Activated effector memory CD4-positive, alpha-beta T cell treated with Interleukin-2 at 50 U/mL for 16 hours (primary cell): ENCODE data around the gene MC1R.
A peak's percentile ranks its signal among the peaks of the same experiment; 100 is the strongest.
"Not testable (repeated sequence)": the region's sequence is repeated elsewhere in the genome, so short reads cannot be mapped to it uniquely, and the experiment has no call there.

Source experiments
- DNase-seq: peaks from one replicate; pipeline ENCODE4 v3.0.0-alpha.2; 2020

Gene MC1R

DNA sequence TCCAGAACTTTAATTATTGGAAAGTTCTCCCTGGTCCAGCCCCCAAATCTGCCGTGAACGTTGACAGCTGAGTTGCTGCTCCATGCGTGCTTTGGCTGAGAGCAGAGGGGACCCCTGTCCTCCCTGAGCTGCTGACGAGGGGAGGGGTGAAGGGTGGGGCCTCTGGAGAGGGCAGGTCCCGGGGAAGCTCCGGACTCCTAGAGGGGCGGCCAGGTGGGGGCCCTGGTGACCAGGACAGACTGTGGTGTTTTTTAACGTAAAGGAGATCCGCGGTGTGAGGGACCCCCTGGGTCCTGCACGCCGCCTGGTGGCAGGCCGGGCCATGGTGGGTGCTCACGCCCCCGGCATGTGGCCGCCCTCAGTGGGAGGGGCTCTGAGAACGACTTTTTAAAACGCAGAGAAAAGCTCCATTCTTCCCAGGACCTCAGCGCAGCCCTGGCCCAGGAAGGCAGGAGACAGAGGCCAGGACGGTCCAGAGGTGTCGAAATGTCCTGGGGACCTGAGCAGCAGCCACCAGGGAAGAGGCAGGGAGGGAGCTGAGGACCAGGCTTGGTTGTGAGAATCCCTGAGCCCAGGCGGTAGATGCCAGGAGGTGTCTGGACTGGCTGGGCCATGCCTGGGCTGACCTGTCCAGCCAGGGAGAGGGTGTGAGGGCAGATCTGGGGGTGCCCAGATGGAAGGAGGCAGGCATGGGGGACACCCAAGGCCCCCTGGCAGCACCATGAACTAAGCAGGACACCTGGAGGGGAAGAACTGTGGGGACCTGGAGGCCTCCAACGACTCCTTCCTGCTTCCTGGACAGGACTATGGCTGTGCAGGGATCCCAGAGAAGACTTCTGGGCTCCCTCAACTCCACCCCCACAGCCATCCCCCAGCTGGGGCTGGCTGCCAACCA, at the start of gene MC1R:
Gene MC1R (plus strand): TSS at position 410 of the 895 bp plus-strand sequence. CDS start 397 bp downstream, at position 807.
- DNase-seq = no peak

GRCh38 chr16:89869911-89870310, 48.8 kb upstream of the MC1R start:
- no peak for DNase-seq

- no peak for DNase-seq
Observed at GRCh38 chr16:89870440-89870839, 48.2 kb upstream of the MC1R start.

DNA sequence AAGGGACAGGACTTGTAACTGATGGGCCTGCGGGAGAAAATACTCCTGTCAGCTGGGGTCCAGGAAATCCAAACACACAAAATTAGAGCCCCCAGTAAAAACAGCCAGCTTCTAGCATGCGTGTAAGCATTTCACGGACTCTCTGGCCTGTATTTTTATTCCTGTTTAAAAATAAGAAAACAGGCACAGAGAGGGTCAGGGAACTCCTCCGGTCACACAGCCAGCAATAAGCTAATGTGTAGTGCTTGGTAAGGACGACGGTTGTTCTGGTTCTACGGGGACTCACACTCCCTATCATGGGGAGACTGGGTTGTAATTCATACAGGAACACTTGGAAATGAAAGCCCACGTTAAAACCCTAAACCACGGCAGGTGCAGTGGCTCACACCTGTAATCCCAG, 46.8 kb upstream of the MC1R start:
- DNase-seq = no peak

GRCh38 chr16:89873109-89873971, 45.3 kb upstream of the MC1R start, which contains the start of gene TCF25:
Gene TCF25, plus strand, starts transcription at chr16:89873592. Its CDS starts 76 bp downstream, at chr16:89873668.
- peak; percentile 79 for DNase-seq

- DNase-seq = peak; percentile 93
Observed at GRCh38 chr16:89873972-89874689, 44.5 kb upstream of the MC1R start.

GRCh38 chr16:89879123-89879522, 39.5 kb upstream of the MC1R start:
- not testable (repeated sequence) for DNase-seq

- DNase-seq = no peak
Observed at GRCh38 chr16:89880477-89881367, 37.9 kb upstream of the MC1R start.

- no peak for DNase-seq
Observed at GRCh38 chr16:89881368-89881730, 37.3 kb upstream of the MC1R start.

DNA sequence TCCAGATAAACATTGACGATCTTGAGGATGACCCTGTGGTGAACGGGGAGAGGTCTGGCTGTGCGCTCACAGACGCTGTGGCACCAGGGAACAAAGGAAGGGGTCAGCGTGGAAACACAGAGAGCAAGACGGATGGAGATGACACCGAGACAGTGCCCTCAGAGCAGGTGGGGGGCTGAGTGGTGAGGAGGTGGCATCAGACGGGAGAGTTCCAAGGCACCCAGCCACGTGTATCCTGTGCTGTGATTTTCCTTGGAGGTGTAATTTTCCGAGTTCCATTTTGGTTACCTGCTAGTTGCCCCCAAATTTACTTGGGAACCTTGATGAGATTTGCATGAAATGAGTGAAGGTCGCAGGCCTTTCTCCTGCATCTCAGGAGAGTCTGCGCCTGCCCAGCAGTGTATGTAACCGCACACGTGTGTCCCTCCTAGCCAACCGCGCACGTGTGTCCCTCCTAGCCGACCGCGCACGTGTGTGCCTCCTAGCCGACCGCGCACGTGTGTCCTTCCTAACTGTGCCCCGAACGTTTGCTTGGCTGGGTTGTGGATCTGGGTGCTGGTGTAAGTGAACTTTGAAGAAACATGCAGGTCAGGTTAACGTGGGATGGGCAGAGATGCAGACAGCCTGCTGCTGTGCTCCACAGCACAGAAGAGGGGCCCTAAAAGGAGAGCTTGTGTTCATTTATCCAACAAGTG, 35.2 kb upstream of the MC1R start:
- no peak for DNase-seq

- DNase-seq = no peak
Observed at GRCh38 chr16:89884041-89884421, 34.6 kb upstream of the MC1R start.

- no peak for DNase-seq
Observed at GRCh38 chr16:89887243-89887642, 31.4 kb upstream of the MC1R start.

- no peak for DNase-seq
Observed at GRCh38 chr16:89890200-89890599, 28.5 kb upstream of the MC1R start.

DNA sequence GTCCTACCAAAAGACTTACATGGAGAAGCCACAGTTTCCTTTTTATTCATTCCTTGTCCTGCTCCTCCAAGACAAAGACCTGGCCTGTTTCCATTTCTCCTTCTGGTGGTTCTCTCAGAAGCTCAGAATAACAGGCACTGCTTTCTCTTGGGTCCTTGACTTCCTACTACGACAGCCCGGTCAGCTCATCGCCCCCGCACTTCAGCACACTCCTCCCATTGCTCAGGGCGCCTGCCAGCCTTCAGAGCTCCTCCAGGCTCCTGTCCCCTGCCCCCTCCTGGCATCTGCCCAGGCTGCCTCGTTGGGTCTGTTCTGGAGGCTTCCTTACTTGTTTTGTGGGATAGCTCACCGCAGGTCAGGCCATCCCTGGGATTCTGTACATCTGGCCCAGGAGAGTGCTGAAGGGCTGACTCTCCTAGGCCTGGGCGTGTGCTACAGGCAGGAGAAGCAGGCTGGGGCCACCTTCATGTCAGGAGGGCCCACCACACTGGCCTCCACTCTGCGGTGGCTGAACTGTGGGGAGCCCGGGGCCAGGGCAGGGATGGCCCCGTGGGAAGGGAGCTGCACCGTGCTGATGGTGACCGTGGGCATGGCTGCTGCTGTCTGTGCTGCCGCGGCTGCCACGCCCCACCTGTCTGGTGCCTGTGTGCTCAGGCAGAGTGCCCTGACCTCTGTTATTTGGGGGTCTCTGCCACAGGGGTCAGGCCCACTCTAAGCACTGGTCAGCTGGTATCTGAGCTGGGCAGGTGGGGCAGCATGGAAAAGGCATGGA, 27.6 kb upstream of the MC1R start:
- DNase-seq = no peak

GRCh38 chr16:89892055-89892630, 26.5 kb upstream of the MC1R start:
- no peak for DNase-seq

GRCh38 chr16:89892635-89893034, 26.0 kb upstream of the MC1R start:
- DNase-seq = no peak

- no peak for DNase-seq
Observed at GRCh38 chr16:89893642-89894548, 24.8 kb upstream of the MC1R start.

- DNase-seq = no peak
Observed at GRCh38 chr16:89895482-89896250, 23.0 kb upstream of the MC1R start.
